COR-L47 (cell line): Measurements from ENCODE around the gene ZFP14.

ENCODE experiments used
- DNase-seq: peaks from one replicate; lab custom pipeline; 2025; lab: John Stamatoyannopoulos, UW

Gene ZFP14

DNA sequence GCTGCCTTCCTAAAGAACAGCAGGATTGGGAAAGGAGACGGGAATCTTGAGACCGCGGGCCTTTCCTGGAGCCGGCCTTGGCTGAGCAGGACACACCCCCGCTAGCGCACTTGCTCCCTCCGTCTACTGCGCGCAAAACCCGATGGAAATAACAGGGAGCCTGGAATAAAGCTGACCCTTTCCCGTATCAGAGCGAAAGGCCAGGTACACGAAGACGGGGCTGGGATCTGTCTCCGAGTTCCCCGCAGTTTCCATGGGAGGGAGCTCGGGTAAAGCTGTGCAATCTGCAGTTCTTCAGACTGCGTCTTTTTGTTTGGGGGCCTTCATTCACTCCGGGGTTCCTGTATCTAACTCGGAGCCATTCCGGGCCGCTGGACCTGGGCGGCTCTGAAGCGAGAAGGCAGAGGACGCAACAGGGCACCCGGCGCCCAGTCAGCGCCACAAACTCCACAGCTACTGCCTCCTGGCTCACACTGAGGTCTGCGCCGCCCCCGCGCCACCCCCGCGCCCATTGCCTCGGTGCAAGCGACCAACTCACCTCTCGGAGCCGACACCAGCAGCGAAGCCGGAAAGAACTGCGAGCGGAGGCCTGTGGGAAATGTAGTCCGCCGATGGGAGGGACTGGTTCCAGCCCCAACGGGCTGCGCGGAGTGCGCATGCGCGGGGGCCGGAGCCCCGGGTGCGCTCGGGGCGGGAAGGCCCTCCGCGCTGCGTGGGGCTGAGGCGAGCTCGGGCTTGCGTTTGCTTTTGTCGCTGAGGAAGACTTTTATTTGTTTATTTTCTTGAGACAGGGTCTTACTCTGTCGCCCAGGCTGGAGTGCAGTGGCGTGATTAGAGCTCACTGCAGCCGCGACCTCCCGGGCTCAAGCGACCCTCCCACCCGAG lies at the start of gene ZFP14:
Gene ZFP14, minus strand, starts transcription at position 577 of the 885 bp plus-strand sequence. CDS start 11,309 bp downstream, outside the sequence.
- DNase-seq: peak; percentile 90

GRCh38 chr19:36423925-36424324 lies 44.9 kb upstream of the ZFP14 start:
- no peak for DNase-seq

- no peak for DNase-seq
Observed at GRCh38 chr19:36421749-36422481, 42.9 kb upstream of the ZFP14 start.

DNA sequence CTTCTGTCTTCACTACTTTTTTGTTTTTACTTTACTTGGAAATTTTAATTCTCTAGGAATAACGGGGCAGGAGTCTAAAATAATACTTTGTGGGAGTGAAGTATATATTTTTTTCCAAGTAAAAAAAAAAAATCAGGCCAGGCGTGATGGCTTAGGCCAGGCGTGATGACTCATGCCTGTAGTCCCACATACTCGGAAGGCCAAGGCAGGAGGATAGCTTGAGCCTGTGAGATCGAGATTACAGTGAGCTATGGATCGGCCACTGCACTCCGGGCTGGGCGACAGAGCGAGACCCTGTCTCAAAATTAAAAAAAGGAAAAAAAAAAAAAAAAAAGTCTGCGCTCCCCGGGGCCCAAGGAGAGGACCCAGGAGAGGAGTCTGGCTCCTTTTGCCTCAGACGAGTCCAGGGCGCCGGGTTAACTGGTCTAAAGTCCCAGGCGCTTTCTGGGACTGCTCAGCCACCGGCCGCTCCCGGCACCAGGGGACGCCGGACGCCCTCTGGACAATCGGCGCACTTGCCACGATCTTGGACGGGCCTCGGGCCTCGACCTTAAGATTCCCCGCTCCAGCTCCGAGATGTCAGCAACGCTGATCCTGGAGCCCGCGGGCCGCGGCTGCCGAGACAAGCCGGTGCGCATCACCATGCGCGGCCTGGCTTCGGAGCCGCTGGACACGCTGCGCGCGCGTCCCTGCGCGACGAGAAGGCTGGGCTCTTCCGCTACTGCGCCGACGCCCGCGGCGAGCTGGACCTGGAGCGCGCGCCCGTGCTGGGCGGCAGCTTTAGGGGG lies 42.2 kb upstream of the ZFP14 start:
- DNase-seq: no peak

GRCh38 chr19:36418287-36419001 lies 39.4 kb upstream of the ZFP14 start, which contains the start of gene ZFP82:
Gene ZFP82 (minus strand): TSS chr19:36418644. CDS start chr19:36409789, 8,855 bp downstream.
- DNase-seq: peak; percentile 46

DNA sequence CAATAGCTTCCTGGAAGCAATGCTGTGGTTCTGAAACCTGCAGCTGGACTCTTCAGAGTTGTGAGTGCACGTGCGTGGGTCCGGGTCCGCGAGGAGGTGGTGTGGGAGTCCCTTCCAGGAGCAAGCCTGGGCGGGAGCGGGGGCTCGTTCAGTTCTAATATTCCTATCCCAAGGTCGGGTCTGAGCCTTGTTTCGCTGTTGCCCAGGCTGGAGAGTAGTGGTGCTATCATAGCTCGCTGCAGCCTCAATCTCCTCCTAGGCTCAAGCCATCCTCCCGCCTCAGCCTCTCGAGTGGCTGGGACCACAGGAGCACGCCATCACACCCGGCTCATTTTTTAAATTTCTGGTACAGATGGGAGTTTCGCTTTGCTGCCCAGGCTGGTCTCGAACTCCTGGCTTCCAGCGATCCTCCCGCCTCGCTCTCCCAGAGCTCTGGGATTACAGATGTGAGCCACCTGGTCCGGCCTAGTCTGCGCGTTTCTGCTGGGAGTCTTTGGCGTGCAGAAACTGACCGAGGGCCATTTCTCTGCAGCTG lies 38.8 kb upstream of the ZFP14 start:
- no peak for DNase-seq

GRCh38 chr19:36409841-36410240 lies 30.8 kb upstream of the ZFP14 start:
- DNase-seq: no peak

- DNase-seq: no peak
Observed at GRCh38 chr19:36408101-36408500, 29.1 kb upstream of the ZFP14 start.

- no peak for DNase-seq
Observed at GRCh38 chr19:36404498-36404897, 25.5 kb upstream of the ZFP14 start.

DNA sequence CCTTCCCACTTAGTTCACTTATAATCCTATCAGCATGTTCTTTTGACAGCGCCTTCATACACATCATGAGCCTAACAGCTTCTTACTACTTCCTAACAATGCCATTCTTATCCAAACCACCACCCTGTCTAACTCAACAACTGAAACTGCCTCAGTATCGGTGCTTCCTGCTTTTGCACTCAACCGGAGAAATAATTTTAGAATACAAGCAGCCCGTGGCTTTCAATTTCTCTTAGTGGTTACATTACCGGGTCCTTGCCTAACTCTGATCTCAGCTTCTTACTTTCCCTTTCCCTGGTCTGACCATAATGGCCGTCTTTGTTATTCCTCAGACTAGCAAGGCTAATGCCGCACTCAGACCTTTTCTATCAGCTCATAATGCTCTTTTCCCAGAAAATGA lies 22.5 kb upstream of the ZFP14 start:
- no peak for DNase-seq

GRCh38 chr19:36398571-36398970 lies 19.6 kb upstream of the ZFP14 start:
- no peak for DNase-seq

GRCh38 chr19:36392916-36393673 lies 14.1 kb upstream of the ZFP14 start:
- no peak for DNase-seq

- DNase-seq: no peak
Observed at GRCh38 chr19:36379510-36379819, 464 bp upstream of the ZFP14 start.

DNA sequence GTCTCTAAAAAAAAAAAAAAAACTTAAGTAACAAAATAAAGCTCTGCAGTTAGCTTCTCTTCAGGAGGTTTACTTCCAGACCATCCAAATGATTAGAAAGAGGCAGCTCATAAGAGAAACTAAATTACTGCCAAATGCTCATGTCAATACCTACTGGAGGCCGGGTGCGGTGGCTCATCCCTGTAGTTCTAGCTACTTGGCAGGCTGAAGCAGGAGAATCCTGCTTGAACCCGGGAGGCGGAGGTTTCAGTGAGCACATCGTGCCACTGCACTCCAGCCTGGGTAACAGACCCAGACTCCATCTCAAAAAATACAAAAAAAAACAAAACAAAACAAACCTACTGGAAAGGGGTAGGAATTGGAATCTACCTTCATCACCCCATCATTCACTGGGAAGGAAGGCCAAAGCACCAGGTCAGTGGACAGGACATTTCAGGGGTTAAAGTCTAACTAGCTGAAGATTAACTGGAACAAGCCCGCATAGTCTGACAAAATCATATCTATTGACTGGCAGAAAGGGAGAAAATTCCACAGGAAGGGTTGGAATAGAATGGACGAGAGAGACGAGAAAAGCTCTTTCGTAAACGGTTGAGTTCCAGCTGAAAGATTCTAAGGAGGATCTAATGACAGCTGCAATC lies 1.3 kb downstream of the ZFP14 start:
- DNase-seq: no peak

GRCh38 chr19:36373638-36374156 lies 5.3 kb downstream of the ZFP14 start:
- no peak for DNase-seq

- no peak for DNase-seq
Observed at GRCh38 chr19:36371886-36372285, 7.1 kb downstream of the ZFP14 start.

- DNase-seq: no peak
Observed at GRCh38 chr19:36363845-36364244, 15.2 kb downstream of the ZFP14 start.

DNA sequence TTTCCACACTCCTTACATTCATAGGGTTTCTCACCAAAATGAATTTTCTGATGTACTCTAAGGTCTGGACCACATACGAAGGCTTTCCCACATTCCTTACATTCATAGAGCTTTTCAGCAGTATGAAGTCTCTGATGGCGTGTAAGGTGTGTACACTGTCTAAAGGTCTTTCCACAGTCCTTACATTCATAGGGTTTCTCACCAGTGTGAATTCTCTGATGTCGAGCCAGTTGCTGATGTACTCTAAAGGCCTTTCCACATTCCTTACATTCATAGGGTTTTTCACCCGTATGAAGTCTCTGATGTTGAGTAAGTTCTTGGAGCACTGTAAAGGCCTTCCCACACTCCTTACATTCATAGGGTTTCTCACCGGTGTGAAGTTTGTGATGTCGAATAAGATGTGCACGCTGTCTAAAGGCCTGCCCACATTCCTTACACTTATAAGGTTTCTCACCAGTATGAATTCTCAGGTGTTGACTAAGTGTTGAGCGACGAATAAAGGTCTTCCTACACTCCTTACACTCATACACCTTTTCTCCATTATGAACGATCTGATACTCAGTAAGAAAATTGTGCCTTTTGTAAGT lies 38.1 kb downstream of the ZFP14 start:
- DNase-seq: no peak

- peak; percentile 96 for DNase-seq
Observed at GRCh38 chr19:36331353-36332228, 47.4 kb downstream of the ZFP14 start.
